OCI-LY7 (cell line): ENCODE results near the gene FGF21. TPM values are rescaled to one million over a fixed set of nuclear protein-coding genes. Genes with fewer than 3 reads are reported as not detected.

ENCODE experiments used
- BruUV-seq: library from RNA; stranded (reverse); fragments of 400-500 nt; replicated peaks from 2 replicates; lab custom pipeline; 2021; lab: Mats Ljungman, UMichigan
- CTCF ChIA-PET: fragments of 300-600 bp; sonication (Branson Sonifier 250); formaldehyde crosslinking; loops from one replicate; lab custom pipeline; 2022; ENCODE audit warnings: antibody characterized with exemption; ENCODE audit not compliant: unreplicated experiment; lab: Charles Lee
- POLR2A ChIA-PET: fragments of 300-600 bp; sonication (Branson Sonifier 250); formaldehyde crosslinking; loops from one replicate; lab custom pipeline; 2022; ENCODE audit warnings: antibody characterized with exemption; lab: Charles Lee
- DNase-seq: peaks from one replicate; pipeline ENCODE4 v3.0.0-alpha.2; 2015; ENCODE audit warnings: low spot score
- H2AFZ ChIP-seq: fragments of 200-600 bp; sonication (generic), shearing (Covaris generic); 2 replicates; pipeline ENCODE4 v1.6.1; 2014; ENCODE audit warnings: mild to moderate bottlenecking, antibody characterized with exemption, low read length, moderate library complexity
- H3K27ac ChIP-seq: fragments of 200-600 bp; sonication (generic); 2 replicates; pipeline ENCODE4 v1.5.1; 2014; ENCODE audit warnings: mixed run types, low read depth, mild to moderate bottlenecking, moderate library complexity, low read length, inconsistent platforms; ENCODE audit not compliant: poor library complexity, severe bottlenecking
- H3K36me3 ChIP-seq: fragments of 200-600 bp; sonication (generic); 2 replicates; pipeline ENCODE4 v1.6.1; 2014; ENCODE audit warnings: mild to moderate bottlenecking, antibody characterized with exemption, low read length, moderate library complexity, mixed read lengths; ENCODE audit not compliant: insufficient read depth
- H3K4me1 ChIP-seq: fragments of 200-600 bp; sonication (generic); 2 replicates; pipeline ENCODE4 v1.5.1; 2014; ENCODE audit warnings: mild to moderate bottlenecking, low read length; ENCODE audit not compliant: insufficient read depth, poor library complexity, severe bottlenecking
- H3K4me2 ChIP-seq: fragments of 200-600 bp; sonication (generic); 2 replicates; pipeline ENCODE4 v1.6.1; 2014; ENCODE audit warnings: mild to moderate bottlenecking, low read length
- H3K4me3 ChIP-seq: fragments of 200-600 bp; sonication (generic); 2 replicates; pipeline ENCODE4 v1.5.1; 2014; ENCODE audit warnings: mild to moderate bottlenecking, low read depth, low read length; ENCODE audit not compliant: poor library complexity, severe bottlenecking
- H3K79me2 ChIP-seq: fragments of 200-600 bp; sonication (generic); 2 replicates; pipeline ENCODE4 v1.6.1; 2016; ENCODE audit warnings: low read depth, mild to moderate bottlenecking, low read length, moderate library complexity, mixed read lengths; ENCODE audit not compliant: insufficient read depth
- H3K9me2 ChIP-seq: fragments of 200-600 bp; sonication (generic); 2 replicates; pipeline ENCODE4 v1.6.1; 2016; ENCODE audit warnings: mild to moderate bottlenecking, low read length, mixed read lengths; ENCODE audit not compliant: insufficient read depth
- H3K9me3 ChIP-seq: fragments of 200-600 bp; sonication (generic); 2 replicates; pipeline ENCODE4 v1.6.1; 2014; ENCODE audit warnings: mild to moderate bottlenecking, mixed run types, low read length, mixed read lengths
- H4K20me1 ChIP-seq: fragments of 200-600 bp; sonication (generic); 2 replicates; pipeline ENCODE4 v1.6.1; 2014; ENCODE audit warnings: mild to moderate bottlenecking, antibody characterized with exemption, low read length, moderate library complexity, mixed read lengths; ENCODE audit not compliant: insufficient read depth
- CTCF ChIP-seq: fragments of 200-600 bp; sonication (generic); conservative IDR thresholded peaks from 2 replicates; pipeline ENCODE4 v1.5.1; 2014; ENCODE audit warnings: mild to moderate bottlenecking, antibody characterized with exemption, low read length, moderate library complexity, mixed read lengths
- EZH2phosphoT487 ChIP-seq: fragments of 200-600 bp; sonication (generic); IDR thresholded peaks from 2 replicates; pipeline ENCODE4 v1.6.1; 2018; ENCODE audit warnings: low read depth, borderline replicate concordance, mild to moderate bottlenecking, mixed run types, antibody characterized with exemption, low read length, moderate library complexity, mixed read lengths
- intact Hi-C: fragments of 100-400 bp; cut with micrococcal nuclease; formaldehyde crosslinking; loops from one replicate; pipeline ENCODE4 v1.10.0; 2022; ENCODE audit not compliant: unreplicated experiment
- total RNA-seq, 2 experiments: library from RNA; depleted of rRNA in 1 of 2; stranded (reverse); fragments of >200 nt in 1 of 2; shearing (Covaris generic) in 1 of 2; gene quantifications; 2 replicates each; pipeline ENCODE4 v1.2.3, GENCODE V29; 2014 to 2022

The FGF21 gene
- total RNA-seq, 2 experiments from 2014 or later, result not detected

GRCh38 chr19:48742096-48742495 is 13.2 kb upstream of the FGF21 start:
- BruUV-seq, result no TSS peak
- no peaks in the 10 kb centered on the region for H3K36me3 ChIP-seq
- intact Hi-C loops, result no loop called here
- POLR2A ChIA-PET, result no interaction called here
- DNase-seq, result no peak
- TF ChIP-seq EZH2phosphoT487 (no peak), CTCF (no peak)
- H3K79me2 ChIP-seq, result no peaks in the 10 kb centered on the region
- no peaks in the 10 kb centered on the region for H4K20me1 ChIP-seq
- H3K4me3 ChIP-seq, result no peak overlapping the region
- no peaks in the 10 kb centered on the region for H3K9me3 ChIP-seq
- no peak overlapping the region for H3K27ac ChIP-seq
- CTCF ChIA-PET, result no interaction called here
- H3K4me2 ChIP-seq, result peak overlapping the region; percentile 42; the same call in 1 of the 2 replicates
- H3K4me1 ChIP-seq, result peaks cover 24% of the 10 kb centered on the region
- peak overlapping the region; percentile 55; the same call in 1 of the 2 replicates for H2AFZ ChIP-seq
- H3K9me2 ChIP-seq, result no peaks in the 10 kb centered on the region

GRCh38 chr19:48745208-48745995 is 9.9 kb upstream of the FGF21 start:
- Histone ChIP-seq H3K27ac (no peak overlapping the region), H3K4me2 (no peak overlapping the region), H3K36me3 (no peaks in the 10 kb centered on the region), H3K79me2 (no peaks in the 10 kb centered on the region), H3K4me1 (peaks cover 18% of the 10 kb centered on the region), H3K9me3 (no peaks in the 10 kb centered on the region), H3K9me2 (no peaks in the 10 kb centered on the region), H2AFZ (no peak overlapping the region), H4K20me1 (no peaks in the 10 kb centered on the region), H3K4me3 (no peak overlapping the region)
- peak; percentile 77 for DNase-seq
- POLR2A ChIA-PET, result no interaction called here
- intact Hi-C loops, result no loop called here
- no peak for TF ChIP-seq EZH2phosphoT487
- CTCF ChIA-PET, result interaction anchor here (0.6 kb wide), 1 partner anchor 232 kb away, joined by 4 read pairs; no protein-coding TSS in a partner anchor
- BruUV-seq, result no TSS peak

- H3K9me2 ChIP-seq, result no peaks in the 10 kb centered on the region
- TF ChIP-seq EZH2phosphoT487, result no peak
- TF ChIP-seq CTCF, result no peak
- H2AFZ ChIP-seq, result peak overlapping the region; percentile 51; the same call in 1 of the 2 replicates
- H3K4me3 ChIP-seq, result no peak overlapping the region
- POLR2A ChIA-PET, result interaction anchor here (0.5 kb wide), 1 partner anchor 14 kb away, joined by 4 read pairs; no protein-coding TSS in a partner anchor
- intact Hi-C loops, result no loop called here
- no peaks in the 10 kb centered on the region for H4K20me1 ChIP-seq
- peaks cover 13% of the 10 kb centered on the region for H3K4me1 ChIP-seq
- H3K27ac ChIP-seq, result no peak overlapping the region
- CTCF ChIA-PET, result no interaction called here
- H3K79me2 ChIP-seq, result no peaks in the 10 kb centered on the region
- H3K9me3 ChIP-seq, result no peaks in the 10 kb centered on the region
- peak overlapping the region; percentile 41; the same call in 1 of the 2 replicates for H3K4me2 ChIP-seq
- BruUV-seq, result no TSS peak
- no peak for DNase-seq
- H3K36me3 ChIP-seq, result no peaks in the 10 kb centered on the region
Observed at GRCh38 chr19:48746110-48746509, 9.2 kb upstream of the FGF21 start.
